CD4-positive, alpha-beta T cell treated with Interleukin-15 for 1 hour (primary cell): ENCODE data around the gene HOOK2.
"Not testable (repeated sequence)": the region's sequence is repeated elsewhere in the genome, so short reads cannot be mapped to it uniquely, and the experiment has no call there.

Experiments used
- DNase-seq: peaks from one replicate; pipeline ENCODE4 v3.0.0-alpha.2; 2020

Gene HOOK2

DNA sequence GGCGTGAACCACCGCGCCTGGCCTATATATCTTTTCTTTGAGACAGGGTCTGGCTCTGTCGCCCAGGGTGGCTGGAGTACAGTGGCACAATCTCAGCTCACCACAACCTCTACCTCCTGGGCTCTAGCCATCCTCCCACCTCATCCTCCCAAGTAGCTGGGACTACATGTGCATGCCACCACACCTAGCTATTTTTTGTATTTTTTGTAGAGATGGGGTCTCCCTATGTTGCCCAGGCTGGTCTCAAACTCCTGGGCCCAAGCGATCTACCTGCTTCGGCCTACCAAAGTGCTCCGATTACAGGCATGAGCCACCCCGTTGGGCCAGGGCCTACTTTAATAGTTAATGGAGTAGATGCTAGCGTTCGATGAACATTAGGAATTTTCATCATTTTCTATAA lies 55.1 kb downstream of the HOOK2 start:
- no peak for DNase-seq

DNA sequence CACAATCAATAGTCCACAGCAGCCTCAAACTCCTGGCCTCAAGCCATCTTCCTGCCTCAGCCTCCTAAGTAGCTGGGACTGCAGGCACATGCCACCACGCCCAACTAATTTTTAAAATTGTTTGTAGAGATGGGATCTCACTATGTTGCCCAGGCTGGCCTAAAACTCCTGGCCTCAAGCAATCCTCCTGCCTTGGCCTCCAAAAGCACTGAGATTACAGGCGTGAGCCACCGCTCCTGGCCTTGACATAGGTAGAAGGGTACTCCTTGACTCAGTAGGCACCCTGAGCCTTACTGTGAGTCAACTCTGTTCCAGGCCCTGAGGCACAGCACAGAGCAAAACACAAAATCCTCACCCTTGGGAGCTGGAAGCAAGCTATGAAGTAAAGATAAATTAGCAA lies 59.4 kb downstream of the HOOK2 start:
- no peak for DNase-seq

DNA sequence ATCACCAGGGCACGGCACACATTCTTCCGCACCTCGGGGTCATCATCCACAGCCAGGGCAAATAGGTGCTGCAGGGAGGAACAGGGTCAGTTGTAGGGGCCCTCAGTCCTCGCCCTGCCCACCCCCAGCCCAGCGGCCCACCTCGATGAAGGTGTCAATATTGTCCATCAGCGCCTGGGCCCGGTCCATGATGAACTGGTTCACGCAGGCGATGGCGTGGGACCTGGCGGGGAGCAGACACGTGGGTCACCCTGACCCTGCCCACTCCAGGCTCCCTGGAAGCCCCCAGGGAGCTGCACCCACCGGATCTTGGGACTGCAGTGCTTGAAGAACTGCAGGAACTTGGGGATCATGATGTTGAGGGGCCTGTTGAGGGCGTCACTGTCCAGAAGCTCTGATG lies 60.2 kb downstream of the HOOK2 start:
- DNase-seq: no peak

DNA sequence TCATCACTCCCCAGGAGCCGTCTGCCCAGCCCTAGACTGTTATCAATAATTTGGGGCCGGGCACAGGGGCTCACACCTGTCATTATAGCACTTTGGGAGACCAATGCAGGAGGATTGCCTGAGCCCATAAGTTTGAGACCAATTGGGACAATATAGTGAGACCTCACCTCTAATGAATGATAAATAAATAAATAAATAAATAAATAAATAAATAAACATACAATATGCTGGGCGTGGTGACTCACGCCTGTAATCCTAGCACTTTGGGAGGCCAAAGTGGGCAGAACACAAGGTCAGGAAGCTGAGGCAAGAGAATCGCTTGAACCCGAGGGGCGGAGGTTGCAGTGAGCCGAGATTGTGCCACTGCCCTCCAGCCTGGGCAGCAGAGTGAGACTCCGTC lies 62.0 kb downstream of the HOOK2 start:
- not testable (repeated sequence) for DNase-seq
